Neuronal stem cell (in vitro differentiated cells): ENCODE results near the gene MGRN1.

Experiments
- DNase-seq: peaks from one replicate; pipeline ENCODE4 v3.0.0-alpha.2; 2013; ENCODE audit warnings: low spot score
- H2AFZ ChIP-seq: one replicate; pipeline ENCODE4 v1.6.1; 2013; ENCODE audit warnings: mild to moderate bottlenecking, low read length, inconsistent platforms
- H2AK5ac ChIP-seq: 2 replicates; pipeline ENCODE4 v1.6.1; 2013; ENCODE audit warnings: low read depth, mild to moderate bottlenecking, inconsistent platforms, low read length, moderate library complexity, mixed read lengths
- H2BK120ac ChIP-seq: 2 replicates; pipeline ENCODE4 v1.6.1; 2013; ENCODE audit warnings: low read depth, mild to moderate bottlenecking, inconsistent platforms, low read length, moderate library complexity, mixed read lengths
- H2BK12ac ChIP-seq: one replicate; pipeline ENCODE4 v1.6.1; 2013; ENCODE audit warnings: low read length, inconsistent platforms
- H2BK15ac ChIP-seq: 2 replicates; pipeline ENCODE4 v1.6.1; 2013; ENCODE audit warnings: mild to moderate bottlenecking, low read length, inconsistent platforms, mixed read lengths
- H2BK5ac ChIP-seq: one replicate; pipeline ENCODE4 v1.6.1; 2013; ENCODE audit warnings: inconsistent platforms, mild to moderate bottlenecking, low read length, moderate library complexity
- H3K14ac ChIP-seq: one replicate; pipeline ENCODE4 v1.6.1; 2013; ENCODE audit warnings: low read length, inconsistent platforms
- H3K18ac ChIP-seq: 2 replicates; pipeline ENCODE4 v1.6.1; 2013; ENCODE audit warnings: low read length, inconsistent platforms
- H3K23ac ChIP-seq: 2 replicates; pipeline ENCODE4 v1.6.1; 2013; ENCODE audit warnings: low read depth, mild to moderate bottlenecking, mixed read lengths, low read length, inconsistent platforms; ENCODE audit not compliant: poor library complexity
- H3K27ac ChIP-seq: replicated peaks from 3 replicates; pipeline ENCODE4 v1.5.1; 2013; ENCODE audit warnings: low read length, inconsistent platforms
- H3K27me3 ChIP-seq, 3 experiments: 2 replicates each; pipeline ENCODE4 v1.6.1; 2013; ENCODE audit warnings: low read length in 3 of 3, mild to moderate bottlenecking in 2 of 3, inconsistent platforms in 1 of 3, low read depth in 1 of 3, mixed read lengths in 1 of 3, moderate library complexity in 1 of 3; ENCODE audit not compliant: control insufficient read depth in 3 of 3, insufficient read depth in 3 of 3
- H3K36me3 ChIP-seq, 2 donors: replicated peaks in 1 of 2; 2 replicates each; pipeline ENCODE4 v1.6.1; 2013; ENCODE audit warnings: low read length in 2 of 2; ENCODE audit not compliant: control insufficient read depth in 2 of 2, insufficient read depth in 2 of 2
- H3K4ac ChIP-seq: 2 replicates; pipeline ENCODE4 v1.6.1; 2013; ENCODE audit warnings: inconsistent platforms, mild to moderate bottlenecking, low read length, moderate library complexity
- H3K4me1 ChIP-seq, 2 donors: 1 replicate in 1 of 2; 2 replicates in 1 of 2; pipeline ENCODE4 v1.6.1; 2013; ENCODE audit warnings: low read length in 2 of 2, low read depth in 1 of 2; ENCODE audit not compliant: control insufficient read depth in 2 of 2, insufficient read depth in 1 of 2
- H3K4me2 ChIP-seq: one replicate; pipeline ENCODE4 v1.6.1; 2013; ENCODE audit warnings: mild to moderate bottlenecking, low read length, inconsistent platforms; ENCODE audit not compliant: insufficient read depth, poor library complexity, severe bottlenecking
- H3K4me3 ChIP-seq, 2 donors: 2 replicates each; pipeline ENCODE4 v1.5.1; 2013; ENCODE audit warnings: low read length in 2 of 2, mild to moderate bottlenecking in 2 of 2, inconsistent platforms in 1 of 2, moderate library complexity in 1 of 2
- H3K79me1 ChIP-seq: one replicate; pipeline ENCODE4 v1.6.1; 2013; ENCODE audit warnings: low read depth, mild to moderate bottlenecking, inconsistent platforms, low read length, moderate library complexity
- H3K9ac ChIP-seq: one replicate; pipeline ENCODE4 v1.6.1; 2013; ENCODE audit warnings: mild to moderate bottlenecking, low read depth, low read length, inconsistent platforms; ENCODE audit not compliant: poor library complexity
- H3K9me3 ChIP-seq, 2 donors: replicated peaks in 1 of 2; 2 replicates each; pipeline versions ENCODE3 to v1.6.1; 2013; ENCODE audit warnings: low read length in 2 of 2, mild to moderate bottlenecking in 2 of 2, inconsistent platforms in 1 of 2, low read depth in 1 of 2, mixed read lengths in 1 of 2, moderate library complexity in 1 of 2; ENCODE audit not compliant: control insufficient read depth in 2 of 2, insufficient read depth in 1 of 2
- H4K8ac ChIP-seq: one replicate; pipeline ENCODE4 v1.6.1; 2013; ENCODE audit warnings: low read depth, mild to moderate bottlenecking, inconsistent platforms, low read length, moderate library complexity
- H4K91ac ChIP-seq: one replicate; pipeline ENCODE4 v1.6.1; 2013; ENCODE audit warnings: low read length, low read depth, mild to moderate bottlenecking, inconsistent platforms; ENCODE audit not compliant: poor library complexity
- WGBS, 2 donors: extraction: QIAGEN DNeasy Blood & Tissue Kit; methylation state at CpG; one replicate each; pipeline ENCODE4 v1.1.7; 2013; ENCODE audit warnings: missing lambda C conversion rate in 2 of 2, mixed read lengths in 1 of 2; ENCODE audit not compliant: insufficient read length in 2 of 2, insufficient replicate concordance in 1 of 2; ENCODE audit errors: extremely low coverage in 2 of 2; 5-methylcytosine and 5-hydroxymethylcytosine counted together

The MGRN1 gene

GRCh38 chr16:4700380-4700996 lies 75.9 kb downstream of the MGRN1 start:
- Histone ChIP-seq H4K91ac (no peak overlapping the region), H3K27ac (no peak overlapping the region), H3K9me3 (no peaks in the 10 kb centered on the region), H3K79me1 (peaks cover 9% of the 10 kb centered on the region), H2AFZ (no peak overlapping the region), H2BK5ac (peak overlapping the region; percentile 22), H3K14ac (no peak overlapping the region), H3K36me3 (peaks cover 59 to 92% of the 10 kb centered on the region in 2 donors), H2BK12ac (no peak overlapping the region), H3K23ac (no peak overlapping the region), H3K4me1 (peaks cover 0 to 2% of the 10 kb centered on the region in 2 donors), H2BK15ac (no peak overlapping the region), H3K4me3 (no peak overlapping the region), H3K4me2 (no peak overlapping the region), H3K27me3 (no peaks in the 10 kb centered on the region), H4K8ac (no peak overlapping the region), H2BK120ac (no peak overlapping the region), H3K18ac (no peak overlapping the region), H3K9ac (no peak overlapping the region), H2AK5ac (no peak overlapping the region), H3K4ac (no peak overlapping the region)
- WGBS, 2 donors: no CpG with 5 or more reads among the region's 13 CpGs
- no peak for DNase-seq

DNA sequence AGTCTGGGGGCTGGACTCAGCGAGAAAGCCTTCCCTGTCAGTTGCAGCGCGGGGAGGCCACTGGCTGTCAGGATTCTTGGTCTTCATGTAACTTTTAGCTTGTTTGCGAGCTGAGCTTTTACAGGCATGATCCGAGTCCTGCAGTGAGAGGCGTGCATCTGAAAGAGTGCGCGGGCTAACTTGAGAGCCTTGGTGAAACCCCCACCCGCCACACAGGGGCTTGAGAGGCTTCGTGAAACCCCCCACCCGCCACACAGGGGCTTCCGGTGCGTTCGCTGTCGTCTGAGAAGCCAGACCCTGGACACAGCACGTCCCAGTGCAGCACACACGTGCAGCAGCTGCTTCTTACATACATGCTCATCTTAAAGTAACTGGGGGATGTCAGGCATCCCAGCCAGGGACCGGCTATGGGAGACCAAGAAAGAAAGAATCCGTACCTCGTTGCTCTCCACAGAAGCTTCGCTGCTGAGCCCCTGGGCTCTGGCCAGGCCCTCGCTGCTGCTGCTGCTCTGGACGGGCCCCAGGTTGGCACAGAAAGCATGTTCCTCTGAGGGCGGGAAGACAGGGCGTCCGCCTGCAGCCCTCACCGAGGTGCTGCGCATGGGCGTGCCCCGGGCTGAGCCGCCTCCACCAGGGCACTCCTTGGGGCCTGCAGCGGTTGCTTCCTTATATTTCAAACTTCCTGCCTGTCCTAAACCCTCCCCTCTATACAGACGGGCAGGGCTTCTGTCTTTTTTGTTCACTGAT lies 76.5 kb downstream of the MGRN1 start:
- H3K18ac ChIP-seq: no peak overlapping the region
- H3K27ac ChIP-seq: no peak overlapping the region
- no peaks in the 10 kb centered on the region for H3K4me1 ChIP-seq
- H2BK120ac ChIP-seq: no peak overlapping the region
- H4K91ac ChIP-seq: no peak overlapping the region
- H3K14ac ChIP-seq: no peak overlapping the region
- H3K4me3 ChIP-seq: no peak overlapping the region
- H2BK5ac ChIP-seq: peak overlapping the region; percentile 22
- peaks cover 9% of the 10 kb centered on the region for H3K79me1 ChIP-seq
- no peak overlapping the region for H2BK12ac ChIP-seq
- H3K23ac ChIP-seq: no peak overlapping the region
- no peak overlapping the region for H2AFZ ChIP-seq
- no peak overlapping the region for H3K9ac ChIP-seq
- H3K4me2 ChIP-seq: no peak overlapping the region
- peak overlapping the region; percentile 3 for H4K8ac ChIP-seq
- H2BK15ac ChIP-seq: no peak overlapping the region
- H3K9me3 ChIP-seq: no peaks in the 10 kb centered on the region
- no peak overlapping the region for H3K4ac ChIP-seq
- H3K27me3 ChIP-seq: no peaks in the 10 kb centered on the region
- DNase-seq: no peak
- H2AK5ac ChIP-seq: no peak overlapping the region
- H3K36me3 ChIP-seq: peaks cover 52 to 85% of the 10 kb centered on the region in 2 donors
- WGBS, 2 donors: no CpG with 5 or more reads among the region's 33 CpGs

- Histone ChIP-seq H3K27ac (no peak overlapping the region), H2BK5ac (peak overlapping the region; percentile 22), H3K14ac (no peak overlapping the region), H3K4me2 (no peak overlapping the region), H3K36me3 (peaks cover 49 to 82% of the 10 kb centered on the region in 2 donors), H3K4me1 (no peaks in the 10 kb centered on the region), H3K18ac (no peak overlapping the region), H3K4ac (no peak overlapping the region), H3K23ac (no peak overlapping the region), H3K27me3 (no peaks in the 10 kb centered on the region), H4K8ac (peak overlapping the region; percentile 17), H2BK120ac (no peak overlapping the region), H2AK5ac (no peak overlapping the region), H2BK12ac (peak overlapping the region; percentile 22), H3K4me3 (no peak overlapping the region), H4K91ac (no peak overlapping the region), H2AFZ (no peak overlapping the region), H2BK15ac (no peak overlapping the region), H3K9ac (no peak overlapping the region), H3K9me3 (no peaks in the 10 kb centered on the region), H3K79me1 (peaks cover 9% of the 10 kb centered on the region)
- no CpG with 5 or more reads among the region's 17 CpGs for WGBS, 2 donors
- DNase-seq: no peak
These were observed 77.3 kb downstream of the MGRN1 start for GRCh38 chr16:4701791-4702465.

DNA sequence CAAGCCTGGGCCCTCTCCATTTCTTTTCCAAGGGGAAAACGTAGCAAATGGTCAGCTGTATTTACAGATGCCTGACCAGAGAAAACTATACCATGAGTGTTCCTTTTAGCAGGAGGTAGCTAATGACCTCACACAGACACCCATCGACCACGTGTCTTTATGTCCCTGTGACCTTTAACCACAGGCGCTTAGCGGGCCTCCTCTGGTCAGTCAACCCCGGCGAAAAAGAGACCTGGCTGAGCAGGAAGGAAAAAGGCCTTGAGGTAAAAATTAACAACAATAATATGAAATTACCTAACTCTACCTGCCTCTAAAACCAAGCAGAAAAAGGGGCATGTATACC lies 77.8 kb downstream of the MGRN1 start:
- H3K18ac ChIP-seq: no peak overlapping the region
- no peak overlapping the region for H3K27ac ChIP-seq
- no peak overlapping the region for H2AFZ ChIP-seq
- H4K91ac ChIP-seq: no peak overlapping the region
- no peaks in the 10 kb centered on the region for H3K4me1 ChIP-seq
- H3K4me2 ChIP-seq: no peak overlapping the region
- H3K9me3 ChIP-seq: no peaks in the 10 kb centered on the region
- H3K79me1 ChIP-seq: peaks cover 9% of the 10 kb centered on the region
- peak overlapping the region; percentile 17 for H4K8ac ChIP-seq
- no peak overlapping the region for H2BK12ac ChIP-seq
- H3K4me3 ChIP-seq: no peak overlapping the region
- H3K23ac ChIP-seq: no peak overlapping the region
- H2AK5ac ChIP-seq: no peak overlapping the region
- no peaks in the 10 kb centered on the region for H3K27me3 ChIP-seq
- H2BK5ac ChIP-seq: no peak overlapping the region
- H3K9ac ChIP-seq: no peak overlapping the region
- no peak overlapping the region for H2BK120ac ChIP-seq
- H3K14ac ChIP-seq: no peak overlapping the region
- WGBS, 2 donors: no CpG with 5 or more reads among the region's 7 CpGs
- no peak overlapping the region for H2BK15ac ChIP-seq
- no peak overlapping the region for H3K4ac ChIP-seq
- peaks cover 45 to 82% of the 10 kb centered on the region in 2 donors for H3K36me3 ChIP-seq
- DNase-seq: no peak
